Brain microvascular endothelial cell (primary cell): ENCODE measurements around the gene TSPOAP1.

Experiments used
- DNase-seq: peaks from one replicate; pipeline ENCODE4 v3.0.0-alpha.2; 2020
- H3K27ac ChIP-seq: fragments of 250-450 bp; sonication (Bioruptor Pico); 2 replicates; pipeline ENCODE4 v1.5.1; 2020; ENCODE audit warnings: mild to moderate bottlenecking, moderate library complexity
- H3K27me3 ChIP-seq: fragments of 250-450 bp; sonication (Bioruptor Pico); replicated peaks from 2 replicates; pipeline ENCODE4 v1.5.1; 2020; ENCODE audit warnings: mild to moderate bottlenecking
- H3K36me3 ChIP-seq: fragments of 250-450 bp; sonication (Bioruptor Pico); replicated peaks from 2 replicates; pipeline ENCODE4 v1.5.1; 2020; ENCODE audit warnings: mild to moderate bottlenecking
- H3K4me3 ChIP-seq: 2 replicates; pipeline ENCODE4 v1.5.1; 2011; ENCODE audit warnings: low read depth, mild to moderate bottlenecking, control low read depth, low read length, moderate library complexity
- CTCF ChIP-seq: IDR thresholded peaks from 2 replicates; pipeline ENCODE4 v1.5.1; 2011; ENCODE audit warnings: low read depth, mild to moderate bottlenecking, moderate library complexity, low read length, control low read depth, inconsistent platforms; ENCODE audit errors: missing control alignments
- in situ Hi-C: cut with HindIII; loops from 2 replicates; pipeline ENCODE4 v1.10.0; 2017; ENCODE audit warnings: low sequenced_read_pairs, low pct_ligation_motif_present

TSPOAP1 gene

DNA sequence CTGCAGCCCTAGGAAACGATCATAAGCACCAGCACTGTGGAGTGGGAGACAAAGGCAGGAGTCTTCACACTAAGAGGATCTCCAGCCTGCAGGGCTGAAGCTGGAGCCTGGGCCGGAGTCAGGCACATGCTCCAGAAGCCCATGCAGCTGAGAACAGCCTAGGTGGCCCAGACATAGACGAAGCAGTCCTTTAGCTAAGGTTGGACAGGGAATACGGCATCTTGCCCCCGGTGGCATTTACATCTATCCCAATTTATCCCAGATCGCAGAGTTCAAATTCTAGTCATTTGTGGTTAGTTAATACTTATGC is 13.9 kb downstream of the TSPOAP1 start:
- DNase-seq: no peak
- Histone ChIP-seq H3K27ac (no peak overlapping the region), H3K4me3 (no peak overlapping the region), H3K36me3 (no peaks in the 10 kb centered on the region), H3K27me3 (no peaks in the 10 kb centered on the region)
- TF ChIP-seq CTCF: no peak
- in situ Hi-C loops: no loop called here

DNA sequence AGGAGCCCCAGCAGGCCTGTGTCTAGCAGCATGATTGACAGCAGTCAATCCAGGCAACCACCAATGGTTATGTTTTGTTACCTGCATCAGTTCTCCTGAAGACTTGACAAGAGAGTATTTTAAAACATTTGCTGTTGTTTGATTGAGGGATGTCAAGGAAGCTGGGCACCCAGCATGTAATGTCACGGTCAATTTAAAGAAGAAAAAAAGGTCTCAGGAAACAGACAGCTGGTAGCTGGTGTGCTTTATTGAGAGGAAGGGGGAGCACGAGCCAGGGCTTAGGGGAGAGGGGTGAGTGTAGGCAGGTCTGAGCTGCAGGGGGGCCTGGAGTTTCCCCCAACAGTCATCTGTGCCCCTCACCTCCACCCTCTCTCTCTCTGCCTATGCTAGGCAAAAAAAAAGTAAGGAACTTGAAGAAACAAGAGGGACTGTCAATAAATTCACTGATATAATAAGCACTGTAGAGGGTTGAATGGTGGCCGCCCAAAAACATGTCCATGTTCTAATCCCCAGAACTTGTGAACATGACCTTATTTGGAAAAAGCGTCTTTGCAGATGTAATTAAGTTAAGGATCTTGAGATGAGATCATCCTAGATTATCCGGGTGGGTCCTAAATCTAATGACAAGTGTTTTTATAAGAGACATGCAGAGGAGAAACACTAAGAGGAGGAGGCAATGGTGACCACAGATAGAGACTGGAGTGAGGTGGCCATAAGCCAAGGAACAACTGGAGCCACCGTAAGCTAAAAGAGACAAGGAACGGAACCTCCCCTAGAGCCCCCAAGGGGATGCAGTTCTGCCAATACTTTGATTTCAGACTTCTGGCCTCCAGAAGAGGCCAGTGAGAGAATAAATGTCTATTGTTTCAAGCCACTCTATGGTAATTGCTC is 14.5 kb downstream of the TSPOAP1 start:
- no peak overlapping the region for H3K4me3 ChIP-seq
- TF ChIP-seq CTCF: no peak

GRCh38 chr17:58312829-58313228 is 15.8 kb downstream of the TSPOAP1 start:
- H3K36me3 ChIP-seq: no peaks in the 10 kb centered on the region
- in situ Hi-C loops: no loop called here
- no peak for TF ChIP-seq CTCF

More for the DNA sequence above, 14.5 kb downstream of the TSPOAP1 start:
- H3K27ac ChIP-seq: no peak overlapping the region
- in situ Hi-C loops: no loop called here
- H3K36me3 ChIP-seq: no peaks in the 10 kb centered on the region
- H3K27me3 ChIP-seq: no peaks in the 10 kb centered on the region
- DNase-seq: no peak

DNA sequence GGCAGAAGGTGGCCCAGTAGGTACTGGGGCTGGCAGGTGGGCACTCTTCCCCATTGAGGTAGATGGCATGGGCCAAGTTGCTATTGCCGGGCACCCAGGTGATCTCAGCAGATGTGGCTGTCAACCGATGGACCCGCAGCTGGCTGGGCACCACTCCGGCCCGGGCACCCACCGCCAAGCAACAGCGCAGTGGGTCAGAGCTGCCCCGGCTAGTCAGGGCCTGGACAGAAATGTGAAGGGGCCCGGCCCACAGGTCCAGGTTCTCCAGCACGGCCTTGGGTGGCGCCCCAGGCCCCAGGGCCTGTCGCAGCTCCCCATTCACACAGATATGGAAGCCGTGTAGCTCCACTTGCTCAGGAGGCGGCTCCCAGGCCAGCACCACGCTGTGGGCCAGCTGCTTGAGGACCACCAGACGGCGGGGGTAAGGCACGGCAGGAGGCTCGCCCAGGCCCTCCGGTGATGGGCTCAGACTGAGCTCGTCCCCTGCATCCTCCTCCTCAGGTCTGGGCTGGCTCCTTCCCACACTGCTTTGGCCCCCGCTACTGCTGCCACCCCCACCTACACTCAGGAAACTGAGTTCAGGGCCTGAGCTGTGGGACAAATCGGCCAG is 16.5 kb downstream of the TSPOAP1 start:
- in situ Hi-C loops: no loop called here
- DNase-seq: no peak
- H3K4me3 ChIP-seq: no peak overlapping the region
- no peaks in the 10 kb centered on the region for H3K27me3 ChIP-seq
- no peak overlapping the region for H3K27ac ChIP-seq
- H3K36me3 ChIP-seq: no peaks in the 10 kb centered on the region
- no peak for TF ChIP-seq CTCF

More at GRCh38 chr17:58312829-58313228, 15.8 kb downstream of the TSPOAP1 start:
- no peak overlapping the region for H3K27ac ChIP-seq
- DNase-seq: no peak
- no peak overlapping the region for H3K4me3 ChIP-seq
- no peaks in the 10 kb centered on the region for H3K27me3 ChIP-seq

GRCh38 chr17:58311429-58311894 is 17.1 kb downstream of the TSPOAP1 start:
- Histone ChIP-seq H3K4me3 (no peak overlapping the region), H3K36me3 (no peaks in the 10 kb centered on the region), H3K27ac (no peak overlapping the region), H3K27me3 (no peaks in the 10 kb centered on the region)
- no peak for TF ChIP-seq CTCF
- no peak for DNase-seq
- in situ Hi-C loops: no loop called here
